IMR-90 (cell line): Measurements from ENCODE around the gene HDAC2. TPM values are rescaled to one million over a fixed set of nuclear protein-coding genes. Genes with fewer than 3 reads are reported as not detected.

Source experiments
- ATAC-seq: fragments of 200-7000 bp; cut with Tn5 transposase; 2 replicates; pipeline ENCODE4 v1.9.1; 2020; ENCODE audit warnings: low read depth, mild to moderate bottlenecking, moderate library complexity
- BruUV-seq: library from RNA; stranded (reverse); fragments of 400-500 nt; replicated peaks from 2 replicates; lab custom pipeline; 2021; lab: Mats Ljungman, UMichigan
- CTCF ChIA-PET: fragments of 300-600 bp; formaldehyde crosslinking; extraction: SDS; loops from one replicate; lab custom pipeline; 2021; ENCODE audit warnings: antibody characterized with exemption; lab: Yijun Ruan, JAX
- POLR2A ChIA-PET: fragments of 300-600 bp; sonication (Branson Sonifier 250); formaldehyde crosslinking; loops from one replicate; lab custom pipeline; 2022; ENCODE audit warnings: antibody characterized with exemption; ENCODE audit not compliant: unreplicated experiment; lab: Charles Lee
- DNase-seq: peaks from one replicate; pipeline ENCODE4 v3.0.0; 2013
- H2AFZ ChIP-seq: replicated peaks from 2 replicates; pipeline ENCODE3; 2013; ENCODE audit warnings: low read length, mild to moderate bottlenecking; ENCODE audit not compliant: poor library complexity
- H2AK5ac ChIP-seq: 2 replicates; pipeline ENCODE4 v1.6.1; 2013; ENCODE audit warnings: low read depth, low read length, inconsistent platforms
- H2AK9ac ChIP-seq: replicated peaks from 2 replicates; pipeline ENCODE3; 2013; ENCODE audit warnings: mild to moderate bottlenecking, low read depth, low read length, moderate library complexity; ENCODE audit not compliant: poor library complexity
- H2BK120ac ChIP-seq: 2 replicates; pipeline ENCODE4 v1.6.1; 2013; ENCODE audit warnings: low read depth, low read length, inconsistent platforms
- H2BK15ac ChIP-seq: 3 replicates; pipeline ENCODE4 v1.6.1; 2013; ENCODE audit warnings: low read depth, low read length, inconsistent platforms
- H2BK20ac ChIP-seq: 2 replicates; pipeline ENCODE4 v1.6.1; 2013; ENCODE audit warnings: low read depth, mild to moderate bottlenecking, inconsistent platforms, low read length, moderate library complexity
- H2BK5ac ChIP-seq: 2 replicates; pipeline ENCODE4 v1.6.1; 2013; ENCODE audit warnings: mild to moderate bottlenecking, low read depth, low read length, inconsistent platforms; ENCODE audit not compliant: poor library complexity, severe bottlenecking
- H3K14ac ChIP-seq: replicated peaks from 2 replicates; pipeline ENCODE4 v1.6.1; 2013; ENCODE audit warnings: low read depth, low read length, inconsistent platforms
- H3K18ac ChIP-seq: 2 replicates; pipeline ENCODE4 v1.6.1; 2013; ENCODE audit warnings: low read depth, low read length, control low read depth
- H3K23ac ChIP-seq: 2 replicates; pipeline ENCODE4 v1.6.1; 2013; ENCODE audit warnings: low read depth, low read length, inconsistent platforms
- H3K27ac ChIP-seq: 2 replicates; pipeline ENCODE4 v1.5.1; 2013; ENCODE audit warnings: mild to moderate bottlenecking, control low read depth, low read length; ENCODE audit not compliant: insufficient read depth
- H3K27me3 ChIP-seq: 2 replicates; pipeline ENCODE4 v1.6.1; 2013; ENCODE audit warnings: low read length; ENCODE audit not compliant: control insufficient read depth, insufficient read depth
- H3K36me3 ChIP-seq: 2 replicates; pipeline ENCODE4 v1.6.1; 2013; ENCODE audit warnings: low read length, mixed read lengths; ENCODE audit not compliant: control insufficient read depth, insufficient read depth
- H3K4ac ChIP-seq: 2 replicates; pipeline ENCODE4 v1.6.1; 2013; ENCODE audit warnings: low read depth, low read length, inconsistent platforms
- H3K4me1 ChIP-seq: 2 replicates; pipeline ENCODE4 v1.6.1; 2013; ENCODE audit warnings: low read length, mixed read lengths; ENCODE audit not compliant: control insufficient read depth, insufficient read depth
- H3K4me2 ChIP-seq: 2 replicates; pipeline ENCODE4 v1.6.1; 2013; ENCODE audit warnings: low read depth, mild to moderate bottlenecking, control low read depth, low read length, moderate library complexity
- H3K4me3 ChIP-seq: 2 replicates; pipeline ENCODE4 v1.5.1; 2013; ENCODE audit warnings: low read depth, mild to moderate bottlenecking, control low read depth, low read length, moderate library complexity; ENCODE audit not compliant: insufficient read depth
- H3K56ac ChIP-seq: 2 replicates; pipeline ENCODE4 v1.6.1; 2013; ENCODE audit warnings: low read length, inconsistent platforms; ENCODE audit not compliant: insufficient read depth; ENCODE audit errors: extremely low read depth
- H3K79me1 ChIP-seq, 2 experiments: 2 replicates each; pipeline ENCODE4 v1.6.1; 2013; ENCODE audit warnings: low read length in 2 of 2, inconsistent platforms in 1 of 2, low read depth in 1 of 2
- H3K9ac ChIP-seq: 2 replicates; pipeline ENCODE4 v1.6.1; 2013; ENCODE audit warnings: low read depth, low read length, control low read depth
- H3K9me1 ChIP-seq: 2 replicates; pipeline ENCODE4 v1.6.1; 2013; ENCODE audit warnings: low read length, inconsistent platforms; ENCODE audit not compliant: insufficient read depth
- H3K9me3 ChIP-seq: 2 replicates; pipeline ENCODE4 v1.6.1; 2013; ENCODE audit warnings: low read length; ENCODE audit not compliant: control insufficient read depth, insufficient read depth
- H4K20me1 ChIP-seq: 2 replicates; pipeline ENCODE4 v1.6.1; 2013; ENCODE audit warnings: low read length, inconsistent platforms; ENCODE audit not compliant: insufficient read depth
- H4K5ac ChIP-seq: 2 replicates; pipeline ENCODE4 v1.6.1; 2013; ENCODE audit warnings: mild to moderate bottlenecking, low read depth, low read length, control low read depth
- H4K8ac ChIP-seq, 2 experiments: 2 replicates each; pipeline ENCODE4 v1.6.1; 2013; ENCODE audit warnings: low read depth in 2 of 2, low read length in 2 of 2, control low read depth in 1 of 2, inconsistent platforms in 1 of 2
- H4K91ac ChIP-seq: 2 replicates; pipeline ENCODE4 v1.6.1; 2013; ENCODE audit warnings: low read depth, low read length, inconsistent platforms; ENCODE audit not compliant: insufficient read depth
- BHLHE40 ChIP-seq: fragments of 150-350 bp; IDR thresholded peaks from 2 replicates; pipeline ENCODE4 v1.6.1; 2016; ENCODE audit warnings: mild to moderate bottlenecking, low read depth, low read length
- CEBPB ChIP-seq: IDR thresholded peaks from 2 replicates; pipeline ENCODE4 v1.6.1; 2012; ENCODE audit warnings: low read depth, low read length, improper control_type of control experiment
- CHD1 ChIP-seq: IDR thresholded peaks from 2 replicates; pipeline ENCODE4 v1.6.1; 2012; ENCODE audit warnings: low read depth, low read length, improper control_type of control experiment
- CTCF ChIP-seq: conservative IDR thresholded peaks from 2 replicates; pipeline ENCODE4 v1.5.1; 2012; ENCODE audit warnings: mild to moderate bottlenecking, low read depth, low read length, improper control_type of control experiment
- ELK1 ChIP-seq: fragments of 150-350 bp; IDR thresholded peaks from 2 replicates; pipeline ENCODE4 v1.6.1; 2016; ENCODE audit warnings: low read depth, mild to moderate bottlenecking, low read length, moderate library complexity, borderline replicate concordance
- FOS ChIP-seq: fragments of 150-350 bp; IDR thresholded peaks from 2 replicates; pipeline ENCODE4 v1.6.1; 2016; ENCODE audit warnings: low read depth, low read length
- MAFK ChIP-seq: IDR thresholded peaks from 2 replicates; pipeline ENCODE4 v1.6.1; 2012; ENCODE audit warnings: low read depth, low read length, improper control_type of control experiment
- MAZ ChIP-seq: IDR thresholded peaks from 2 replicates; pipeline ENCODE4 v1.6.1; 2012; ENCODE audit warnings: low read depth, mild to moderate bottlenecking, low read length, improper control_type of control experiment, moderate library complexity, borderline replicate concordance
- MXI1 ChIP-seq: IDR thresholded peaks from 2 replicates; pipeline ENCODE4 v1.6.1; 2012; ENCODE audit warnings: low read depth, mild to moderate bottlenecking, low read length, moderate library complexity, borderline replicate concordance
- NFE2L2 ChIP-seq: fragments of 150-350 bp; IDR thresholded peaks from 2 replicates; pipeline ENCODE4 v1.6.1; 2016; ENCODE audit warnings: low read depth, mild to moderate bottlenecking, low read length
- POLR2A ChIP-seq: IDR thresholded peaks from 2 replicates; pipeline ENCODE4 v1.6.1; 2012; ENCODE audit warnings: mild to moderate bottlenecking, low read depth, low read length
- RAD21 ChIP-seq: IDR thresholded peaks from 2 replicates; pipeline ENCODE4 v1.6.1; 2012; ENCODE audit warnings: low read length, improper control_type of control experiment
- RCOR1 ChIP-seq: IDR thresholded peaks from 2 replicates; pipeline ENCODE4 v1.6.1; 2012; ENCODE audit warnings: mild to moderate bottlenecking, low read length, improper control_type of control experiment; ENCODE audit not compliant: insufficient replicate concordance
- RFX5 ChIP-seq: IDR thresholded peaks from 2 replicates; pipeline ENCODE4 v1.8.0; 2012; ENCODE audit warnings: low read depth, mild to moderate bottlenecking, low read length, moderate library complexity
- SMC3 ChIP-seq: fragments of 150-350 bp; IDR thresholded peaks from 2 replicates; pipeline ENCODE4 v1.6.1; 2016; ENCODE audit warnings: low read depth, mild to moderate bottlenecking, antibody characterized with exemption, low read length, moderate library complexity
- USF2 ChIP-seq: fragments of 150-350 bp; IDR thresholded peaks from 2 replicates; pipeline ENCODE4 v1.6.1; 2017; ENCODE audit warnings: mild to moderate bottlenecking, antibody characterized with exemption, low read length, low read depth
- whole genome bisulfite sequencing, 2 experiments: methylation state at CpG; one replicate each; pipeline versions ENCODE4 v1.1.5 to v1.1.7; 2013; ENCODE audit warnings: missing lambda C conversion rate in 2 of 2; ENCODE audit not compliant: insufficient read length in 1 of 2; ENCODE audit errors: extremely low coverage in 2 of 2; 5-methylcytosine and 5-hydroxymethylcytosine counted together
- dilution Hi-C: fragments of 300-500 bp; cut with HindIII; formaldehyde crosslinking; loops from one replicate; pipeline ENCODE4 v1.14.3; 2018; ENCODE audit warnings: low sequenced_read_pairs; ENCODE audit not compliant: unreplicated experiment
- in situ Hi-C: fragments of 300-500 bp; cut with MboI; formaldehyde crosslinking; loops from 3 replicates; pipeline ENCODE4 v1.14.3; 2019; ENCODE audit warnings: low sequenced_read_pairs, inconsistent platforms, mixed read lengths
- intact Hi-C: fragments of 100-400 bp; cut with micrococcal nuclease; formaldehyde crosslinking; loops from 2 replicates; pipeline ENCODE4 v1.10.0; 2022
- polyA plus RNA-seq, 3 experiments: library from polyadenylated mRNA; depleted of rRNA; stranded (reverse); fragments of >200 nt; gene quantifications; 2 replicates each; pipeline ENCODE4 v1.2.3, GENCODE V29; 2012; ENCODE audit warnings: low replicate concordance in 1 of 3
- total RNA-seq: library from RNA; depleted of rRNA; stranded (reverse); fragments of >200 nt; gene quantifications from 2 replicates; pipeline ENCODE4 v1.2.3, GENCODE V29; 2012

Gene HDAC2
- total and polyA plus RNA-seq, 2 of the 4 experiments (the other 2 are of a cell fraction): 72.6 to 122 TPM

- dilution Hi-C loops: no loop called here
- CTCF ChIA-PET: interaction anchor here (0.6 to 1.4 kb wide), 2 partner anchors 15 to 42 kb away, joined by 3 read pairs; no protein-coding TSS in a partner anchor
Observed at GRCh38 chr6:113921299-113921904, 49.5 kb downstream of the HDAC2 start.

More at GRCh38 chr6:113921299-113921904, 49.5 kb downstream of the HDAC2 start:
- DNase-seq: no peak
- H3K9me3 ChIP-seq: no peaks in the 10 kb centered on the region
- H2AFZ ChIP-seq: no peak overlapping the region
- H2AK9ac ChIP-seq: no peak overlapping the region
- in situ Hi-C loops: loop anchor here (25.0 kb wide), 1 partner anchor 1734 kb away; no protein-coding TSS in a partner anchor
- no peak overlapping the region for H3K4ac ChIP-seq
- H4K20me1 ChIP-seq: no peaks in the 10 kb centered on the region
- BruUV-seq: no TSS peak
- H2AK5ac ChIP-seq: no peak overlapping the region
- no peak for TF ChIP-seq USF2
- no peak for TF ChIP-seq RCOR1
- TF ChIP-seq FOS: no peak
- no peak for TF ChIP-seq CTCF
- TF ChIP-seq RFX5: no peak
- TF ChIP-seq MAZ: no peak
- no peak for TF ChIP-seq CEBPB
- no peak for TF ChIP-seq MXI1
- TF ChIP-seq ELK1: no peak
- TF ChIP-seq BHLHE40: no peak
- no peak for TF ChIP-seq MAFK
- no peak for TF ChIP-seq SMC3
- TF ChIP-seq POLR2A: no peak
- TF ChIP-seq NFE2L2: no peak
- no peak for TF ChIP-seq RAD21
- TF ChIP-seq CHD1: no peak
- H3K27me3 ChIP-seq: no peaks in the 10 kb centered on the region
- no peak overlapping the region for H3K14ac ChIP-seq
- H3K36me3 ChIP-seq: no peaks in the 10 kb centered on the region
- no peak overlapping the region for H4K5ac ChIP-seq
- POLR2A ChIA-PET: interaction anchor here (0.8 kb wide), 1 partner anchor 15 kb away, joined by 3 read pairs; no protein-coding TSS in a partner anchor
- H3K9ac ChIP-seq: no peak overlapping the region
- WGBS, 2 experiments: no CpG with 5 or more reads among the region's 4 CpGs
- H3K4me1 ChIP-seq: peaks cover 2% of the 10 kb centered on the region; the same call in 1 of the 2 replicates
- H2BK15ac ChIP-seq: no peak overlapping the region
- intact Hi-C loops: no loop called here
- H3K56ac ChIP-seq: no peak overlapping the region
- H2BK5ac ChIP-seq: no peak overlapping the region
- no peak overlapping the region for H3K4me2 ChIP-seq
- no peak overlapping the region for H3K23ac ChIP-seq
- H2BK120ac ChIP-seq: no peak overlapping the region
- H3K79me1 ChIP-seq: no peaks in the 10 kb centered on the region
- H4K91ac ChIP-seq: no peak overlapping the region
- H3K4me3 ChIP-seq: no peak overlapping the region
- no peak overlapping the region for H3K18ac ChIP-seq
- no peak overlapping the region for H4K8ac ChIP-seq
- no peak for ATAC-seq
- no peak overlapping the region for H2BK20ac ChIP-seq
- no peak overlapping the region for H3K27ac ChIP-seq
- H3K9me1 ChIP-seq: no peaks in the 10 kb centered on the region
